Progenitor cell of endocrine pancreas (in vitro differentiated cells): Measurements from ENCODE around the gene TMTC1. TPM values are rescaled to one million over a fixed set of nuclear protein-coding genes. Genes with fewer than 3 reads are reported as not detected.

ENCODE experiments used
- DNase-seq: peaks from one replicate; pipeline ENCODE4 v3.0.0; 2021; ENCODE audit warnings: low spot score; ENCODE audit not compliant: unreplicated experiment
- H3K27ac Mint-ChIP-seq: 2 replicates; pipeline ENCODE4 v1.8.0; 2021; ENCODE audit warnings: mild to moderate bottlenecking, moderate library complexity, mixed read lengths
- H3K27me3 Mint-ChIP-seq: 2 replicates; pipeline ENCODE4 v1.8.0; 2021; ENCODE audit warnings: mixed read lengths
- H3K36me3 Mint-ChIP-seq: 2 replicates; pipeline ENCODE4 v1.8.0; 2022; ENCODE audit warnings: mixed read lengths; ENCODE audit not compliant: insufficient read depth
- H3K4me1 Mint-ChIP-seq: 2 replicates; pipeline ENCODE4 v1.8.0; 2021; ENCODE audit warnings: low read depth, mixed read lengths
- H3K4me3 Mint-ChIP-seq: 2 replicates; pipeline ENCODE4 v1.8.0; 2021; ENCODE audit warnings: low read depth, mild to moderate bottlenecking, moderate library complexity, mixed read lengths
- H3K9me3 Mint-ChIP-seq: 2 replicates; pipeline ENCODE4 v1.8.0; 2021; ENCODE audit warnings: low read depth, mixed read lengths
- CTCF ChIP-seq: fragments of 200-600 bp; sonication (generic); IDR thresholded peaks from one replicate; pipeline ENCODE4 v1.5.0; 2021; ENCODE audit warnings: antibody characterized with exemption, mild to moderate bottlenecking; ENCODE audit not compliant: unreplicated experiment
- long read RNA-seq: library from polyadenylated mRNA; unstranded; transcript quantifications from one replicate; pipeline ENCODE4 v2.0.0, GENCODE V29; 2020
- total RNA-seq: library from RNA; stranded (reverse); gene quantifications from 2 replicates; pipeline ENCODE4 v1.2.1, GENCODE V29; 2021

The TMTC1 gene
- 18.1 and 19.2 TPM in 2 replicates for total RNA-seq
- long read RNA-seq, partial matches to known transcripts: 4 of 13 reads
- long read RNA-seq, other reads (novel, unspliced or antisense): 9 of 13 reads

DNA sequence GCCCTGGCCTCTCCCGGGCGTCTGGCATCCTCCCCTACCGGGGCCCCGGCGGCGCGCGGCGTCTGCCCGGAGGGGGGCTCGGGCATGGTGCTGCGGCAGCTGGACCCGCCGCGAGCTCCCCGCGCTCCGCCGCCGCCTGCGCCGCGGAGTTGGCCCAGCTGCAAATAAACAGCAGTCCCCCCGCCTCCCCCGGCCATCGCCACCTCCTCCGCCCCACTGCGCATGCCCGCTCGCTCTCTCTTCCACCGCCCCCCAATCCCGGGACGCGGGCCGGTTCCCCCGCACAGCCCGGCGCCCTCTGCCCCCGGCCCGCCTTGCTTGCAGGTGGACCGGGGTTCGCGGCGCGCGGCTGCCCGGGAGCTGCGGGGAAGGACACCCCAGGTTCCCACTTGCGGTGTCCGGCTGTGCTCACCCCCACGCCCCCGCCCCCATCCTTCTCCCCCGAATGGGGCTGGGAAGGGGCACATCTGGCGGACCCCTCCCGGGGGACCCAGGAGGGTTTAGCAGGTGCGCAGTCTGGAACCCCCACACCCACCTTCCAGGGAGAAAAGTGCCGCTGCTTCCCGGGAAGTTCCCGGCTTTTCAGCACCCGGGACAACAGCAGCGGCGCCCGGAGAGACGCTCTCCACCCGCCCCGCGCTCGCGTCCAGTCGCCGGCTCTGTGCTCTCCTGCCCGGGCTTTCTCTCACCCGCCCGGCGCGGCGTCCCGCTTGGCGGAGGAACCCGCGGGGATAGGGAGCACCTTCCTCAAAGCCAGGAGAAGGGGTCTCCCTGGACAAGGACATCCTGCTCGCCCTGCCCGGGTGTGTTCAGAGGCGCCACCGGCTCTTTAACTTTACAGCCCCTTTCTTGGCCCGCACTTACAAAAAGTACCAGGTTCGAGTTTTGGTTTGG, at the start of gene TMTC1:
Gene TMTC1 (minus strand): TSS at position 170 of the 894 bp plus-strand sequence. CDS start 191 bp downstream, outside the sequence.
- TF ChIP-seq CTCF: no peak
- Mint-ChIP-seq H3K9me3 (peaks cover 4% of the 10 kb centered on the region), H3K4me1 (peaks cover 17% of the 10 kb centered on the region), H3K27ac (peak within 1 kb of the TSS; percentile 93), H3K4me3 (peak within 1 kb of the TSS; percentile 93), H3K36me3 (no peaks in the 10 kb centered on the region), H3K27me3 (peaks cover 16% of the 10 kb centered on the region)
- DNase-seq: peak; percentile 86

DNA sequence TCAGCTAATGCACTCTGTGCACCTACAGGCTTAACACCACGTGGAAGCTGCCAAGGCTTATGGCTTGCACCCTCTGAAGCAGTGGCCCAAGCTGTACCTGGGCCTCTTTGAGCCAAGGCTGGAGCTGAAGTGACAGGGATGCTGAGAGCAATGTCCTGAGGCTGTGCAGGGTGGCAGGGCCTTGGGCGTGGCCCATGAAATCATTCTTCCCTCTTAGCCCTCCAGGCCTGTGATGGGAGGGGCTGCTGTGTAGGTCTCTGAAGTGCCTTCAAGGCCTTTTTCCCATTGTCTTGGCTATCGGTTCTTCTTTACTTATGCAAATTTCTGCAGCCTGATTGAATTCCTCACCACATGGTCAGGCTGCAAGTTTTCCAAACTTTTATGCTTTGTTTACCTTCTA, 47.4 kb upstream of the TMTC1 start:
- H3K27me3 Mint-ChIP-seq: no peaks in the 10 kb centered on the region
- H3K4me3 Mint-ChIP-seq: no peak overlapping the region
- H3K27ac Mint-ChIP-seq: no peak overlapping the region
- TF ChIP-seq CTCF: no peak
- no peak for DNase-seq
- no peaks in the 10 kb centered on the region for H3K4me1 Mint-ChIP-seq
- H3K9me3 Mint-ChIP-seq: peaks cover 37% of the 10 kb centered on the region
- H3K36me3 Mint-ChIP-seq: no peaks in the 10 kb centered on the region

DNA sequence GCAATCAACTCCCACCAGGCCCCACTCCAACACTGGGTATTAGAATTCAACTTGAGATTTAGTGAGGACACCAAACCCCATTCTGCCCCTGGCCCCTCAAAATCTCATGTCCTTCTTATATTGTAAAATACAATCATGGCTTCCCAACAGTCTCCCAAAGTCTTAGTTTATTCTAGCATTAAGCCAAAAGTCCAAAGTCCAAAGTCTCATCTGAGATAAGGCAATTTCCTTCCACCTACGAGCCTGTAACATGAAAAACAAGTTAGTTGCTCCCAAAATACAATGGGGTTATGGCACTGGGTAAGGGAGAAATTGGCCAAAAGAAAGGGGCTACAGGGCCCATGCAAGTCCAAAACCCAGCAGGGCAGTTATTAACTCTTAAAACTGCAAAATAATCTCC, 46.6 kb upstream of the TMTC1 start:
- Mint-ChIP-seq H3K9me3 (peaks cover 29% of the 10 kb centered on the region), H3K36me3 (no peaks in the 10 kb centered on the region), H3K27ac (no peak overlapping the region), H3K27me3 (no peaks in the 10 kb centered on the region), H3K4me1 (no peaks in the 10 kb centered on the region), H3K4me3 (no peak overlapping the region)
- DNase-seq: no peak
- TF ChIP-seq CTCF: no peak

GRCh38 chr12:29818916-29819623, 35.3 kb upstream of the TMTC1 start:
- H3K9me3 Mint-ChIP-seq: no peaks in the 10 kb centered on the region
- H3K36me3 Mint-ChIP-seq: no peaks in the 10 kb centered on the region
- no peaks in the 10 kb centered on the region for H3K4me1 Mint-ChIP-seq
- no peak for DNase-seq
- H3K27me3 Mint-ChIP-seq: no peaks in the 10 kb centered on the region
- no peak overlapping the region for H3K27ac Mint-ChIP-seq
- no peak overlapping the region for H3K4me3 Mint-ChIP-seq
- no peak for TF ChIP-seq CTCF
